GM13977 (cell line): ENCODE data around the gene CACYBP.

Experiments used
- DNase-seq: peaks from one replicate; pipeline ENCODE4 v3.0.0; 2012; ENCODE audit warnings: low spot score
- CTCF ChIP-seq: IDR thresholded peaks from 2 replicates; pipeline ENCODE4 v1.5.1; 2012; ENCODE audit warnings: mild to moderate bottlenecking, control low read depth; ENCODE audit not compliant: insufficient read depth; ENCODE audit errors: extremely low read depth, missing control alignments
- in situ Hi-C: fragments of 300-500 bp; cut with MboI; formaldehyde crosslinking; loops from one replicate; pipeline ENCODE4 v1.12.0; 2022; ENCODE audit warnings: low sequenced_read_pairs, low pct_unique_long_range_greater_than_20kb, mixed read lengths, inconsistent platforms; ENCODE audit not compliant: unreplicated experiment

The CACYBP gene

GRCh38 chr1:174995916-174996315, 3.8 kb upstream of the CACYBP start:
- in situ Hi-C loops: loop anchor here (10.0 to 25.0 kb wide), 2 partner anchors 221 to 734 kb away; no protein-coding TSS in a partner anchor
- no peak for TF ChIP-seq CTCF
- no peak for DNase-seq

- no peak for TF ChIP-seq CTCF
- in situ Hi-C loops: loop anchor here (10.0 to 25.0 kb wide), 2 partner anchors 222 to 734 kb away; no protein-coding TSS in a partner anchor
Measured at GRCh38 chr1:174996476-174996875, 3.3 kb upstream of the CACYBP start.

GRCh38 chr1:174997041-174997440, 2.7 kb upstream of the CACYBP start:
- no peak for DNase-seq
- no peak for TF ChIP-seq CTCF
- in situ Hi-C loops: loop anchor here (10.0 to 25.0 kb wide), 2 partner anchors 222 to 735 kb away; no protein-coding TSS in a partner anchor

More at GRCh38 chr1:174996476-174996875, 3.3 kb upstream of the CACYBP start:
- no peak for DNase-seq

- TF ChIP-seq CTCF: peak; percentile 72
- in situ Hi-C loops: loop anchor here (10.0 to 25.0 kb wide), 2 partner anchors 224 to 736 kb away; no protein-coding TSS in a partner anchor
- peak; percentile 61 for DNase-seq
Measured at GRCh38 chr1:174998569-174999215, 1.1 kb upstream of the CACYBP start.

GRCh38 chr1:174999216-174999935, 371 bp upstream of the CACYBP start:
- TF ChIP-seq CTCF: no peak
- in situ Hi-C loops: loop anchor here (10.0 to 25.0 kb wide), 2 partner anchors 225 to 737 kb away; no protein-coding TSS in a partner anchor
- peak; percentile 96 for DNase-seq

- TF ChIP-seq CTCF: no peak
- in situ Hi-C loops: no loop called here
- DNase-seq: no peak
Measured at GRCh38 chr1:175000697-175001187, 995 bp downstream of the CACYBP start.
